OCI-LY3 (cell line): ENCODE data around the gene KRTAP2-2.

Source experiments
- CTCF ChIP-seq: fragments of 200-600, 300-600 bp; sonication (generic); IDR thresholded peaks from 2 replicates; pipeline ENCODE4 v1.5.1; 2014; ENCODE audit warnings: antibody characterized with exemption, low read length, low read depth
- EZH2phosphoT487 ChIP-seq: fragments of 200-600 bp; shearing (Covaris generic); IDR thresholded peaks from 2 replicates; pipeline ENCODE4 v1.6.1; 2018; ENCODE audit warnings: antibody characterized with exemption, mixed run types, low read depth

GRCh38 chr17:41082626-41083025, 27.6 kb upstream of the KRTAP2-2 start:
- TF ChIP-seq CTCF (no peak), EZH2phosphoT487 (no peak)
